Activated T-cell treated with anti-CD3 and anti-CD28 coated beads, Interleukin-2, amount 50 U/mL, for 72 hours (primary cell): ENCODE results near the gene ETS1. TPM values are rescaled to one million over a fixed set of nuclear protein-coding genes. Genes with fewer than 3 reads are reported as not detected.

Experiments
- total RNA-seq, 2 donors: library from RNA; stranded (reverse); gene quantifications; one replicate each; pipeline ENCODE4 v1.2.3, GENCODE V29; 2022

Gene ETS1
- total RNA-seq, 2 donors from 2014 or later: 713 to 736 TPM

Other genes with a start within 250 kb of the ETS1 start
- 10 to 100 TPM; 48.6 to 58.5 TPM for gene FLI1, start 106.5 kb upstream of the ETS1 start, total RNA-seq